HUES48 (cell line): ENCODE data around the gene TPX2.

Experiments used
- H3K27ac ChIP-seq: one replicate; pipeline ENCODE4 v1.7.0; 2013; ENCODE audit warnings: low read depth, low read length, inconsistent platforms
- H3K27me3 ChIP-seq: 2 replicates; pipeline ENCODE4 v1.6.1; 2013; ENCODE audit warnings: mild to moderate bottlenecking, low read length; ENCODE audit not compliant: control insufficient read depth, insufficient read depth
- H3K36me3 ChIP-seq: 2 replicates; pipeline ENCODE4 v1.6.1; 2013; ENCODE audit warnings: low read length; ENCODE audit not compliant: control insufficient read depth, insufficient read depth
- H3K4me1 ChIP-seq: 2 replicates; pipeline ENCODE4 v1.6.1; 2013; ENCODE audit warnings: mild to moderate bottlenecking, low read length; ENCODE audit not compliant: control insufficient read depth, insufficient read depth
- H3K4me3 ChIP-seq: 2 replicates; pipeline ENCODE4 v1.5.1; 2013; ENCODE audit warnings: mild to moderate bottlenecking, low read depth, low read length
- H3K9ac ChIP-seq: 2 replicates; pipeline ENCODE4 v1.6.1; 2013; ENCODE audit warnings: mild to moderate bottlenecking, low read depth, low read length, moderate library complexity
- H3K9me3 ChIP-seq: 2 replicates; pipeline ENCODE4 v1.6.1; 2013; ENCODE audit warnings: low read length; ENCODE audit not compliant: control insufficient read depth, insufficient read depth

Gene TPX2

GRCh38 chr20:31848088-31848999 is 109.3 kb downstream of the TPX2 start:
- Histone ChIP-seq H3K9me3 (no peaks in the 10 kb centered on the region), H3K27me3 (peaks cover 36% of the 10 kb centered on the region), H3K4me1 (no peaks in the 10 kb centered on the region; the same call in 1 of the 2 replicates), H3K9ac (no peak overlapping the region), H3K4me3 (no peak overlapping the region), H3K27ac (no peak overlapping the region), H3K36me3 (no peaks in the 10 kb centered on the region)

GRCh38 chr20:31849306-31849930 is 110.3 kb downstream of the TPX2 start:
- H3K4me3 ChIP-seq = no peak overlapping the region
- peaks cover 36% of the 10 kb centered on the region for H3K27me3 ChIP-seq
- no peak overlapping the region for H3K9ac ChIP-seq
- no peaks in the 10 kb centered on the region; the same call in 1 of the 2 replicates for H3K4me1 ChIP-seq
- no peaks in the 10 kb centered on the region for H3K36me3 ChIP-seq
- no peak overlapping the region for H3K27ac ChIP-seq
- no peaks in the 10 kb centered on the region for H3K9me3 ChIP-seq
